ENCODE results near the gene DERL3. TPM values are rescaled to one million over a fixed set of nuclear protein-coding genes. Genes with fewer than 3 reads are reported as not detected.

The DERL3 gene
- total RNA-seq, 1 donor, result 6.7 TPM

- DNase-seq (ENCODE audit: low read depth in 2 of 3, low spot score in 2 of 3), result no peak
Observed at GRCh38 chr22:23812378-23812777, 26.4 kb downstream of the DERL3 start.

DNA sequence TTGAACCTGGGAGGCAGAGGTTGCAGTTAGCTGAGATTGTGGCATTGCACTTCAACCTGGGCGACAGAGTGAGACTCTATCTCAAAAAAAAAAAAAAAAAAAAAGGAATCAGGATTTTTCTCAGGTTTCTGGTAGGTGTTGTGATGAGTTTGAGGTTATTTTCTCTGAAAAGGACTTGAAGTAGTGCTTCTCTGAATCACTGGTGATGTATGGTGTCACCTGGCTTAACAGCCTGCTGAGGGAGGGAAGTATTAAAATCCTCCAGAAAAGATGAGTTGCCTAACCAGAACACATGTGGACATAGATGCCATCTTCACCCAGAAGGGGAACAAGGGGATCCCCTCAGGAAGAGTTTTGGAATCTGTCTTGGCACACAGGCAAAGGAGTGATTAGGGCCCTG lies 32.0 kb downstream of the DERL3 start:
- DNase-seq (ENCODE audit: low read depth in 2 of 3, low spot score in 2 of 3), result no peak

- no peak for DNase-seq (ENCODE audit: low read depth in 2 of 3, low spot score in 2 of 3)
Observed at GRCh38 chr22:23804781-23805291, 34.0 kb downstream of the DERL3 start.

- no peak for DNase-seq (ENCODE audit: low read depth in 2 of 3, low spot score in 2 of 3)
Observed at GRCh38 chr22:23803001-23803819, 35.6 kb downstream of the DERL3 start.

- no peak for DNase-seq (ENCODE audit: low read depth in 2 of 3, low spot score in 2 of 3)
Observed at GRCh38 chr22:23801886-23802377, 36.9 kb downstream of the DERL3 start.

DNA sequence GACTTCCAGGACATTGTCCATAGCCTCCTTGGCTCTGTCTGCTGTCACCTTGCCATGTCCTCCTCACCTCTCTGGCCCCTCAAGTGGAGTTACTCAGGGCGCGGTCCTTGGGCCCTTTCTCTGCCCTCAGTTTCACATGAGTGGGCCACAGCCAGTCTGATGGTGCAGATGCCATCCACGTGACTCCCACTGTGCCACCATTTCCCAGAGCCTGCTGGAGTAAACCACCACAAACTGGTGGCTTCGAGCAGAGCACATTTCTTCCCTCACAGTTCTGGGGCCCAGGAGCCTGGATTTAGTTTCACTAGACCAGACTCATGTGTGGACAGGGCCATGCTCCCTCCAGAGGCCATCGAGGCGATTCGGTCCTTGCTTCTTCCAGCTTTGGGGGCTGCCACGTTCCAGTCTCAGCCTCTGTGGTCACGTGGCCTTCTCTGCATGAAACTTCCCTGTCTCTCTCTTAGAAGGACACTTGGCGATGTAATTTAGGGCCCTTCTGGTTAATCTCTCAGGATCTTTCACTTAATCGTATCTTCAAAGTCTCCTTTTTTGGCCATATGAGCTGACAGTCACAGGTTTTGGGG lies 37.5 kb downstream of the DERL3 start:
- no peak for DNase-seq (ENCODE audit: low read depth in 2 of 3, low spot score in 2 of 3)

GRCh38 chr22:23800297-23801237 lies 38.2 kb downstream of the DERL3 start:
- no peak for DNase-seq (ENCODE audit: low read depth in 2 of 3, low spot score in 2 of 3)

DNA sequence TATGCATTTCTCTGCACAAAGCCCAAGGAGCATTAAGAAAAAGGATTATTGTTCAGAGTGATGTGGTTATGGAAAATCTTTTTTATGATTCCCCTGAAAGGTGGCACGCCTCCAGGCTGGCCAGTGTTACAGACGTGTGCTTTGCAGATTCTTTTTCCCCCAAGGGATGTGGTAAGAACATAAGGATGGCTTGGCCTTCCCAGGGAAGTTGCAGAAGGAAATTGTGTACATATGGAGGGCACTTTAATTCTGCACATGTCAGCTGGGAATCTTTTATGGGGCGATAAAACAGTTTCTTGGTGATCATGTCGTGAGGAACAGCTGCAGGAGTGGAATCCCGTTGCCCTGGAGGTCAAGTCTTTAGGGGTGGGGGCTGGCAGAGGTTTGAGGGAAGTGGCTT lies 42.3 kb downstream of the DERL3 start:
- DNase-seq (ENCODE audit: low read depth in 2 of 3, low spot score in 2 of 3), result no peak

DNA sequence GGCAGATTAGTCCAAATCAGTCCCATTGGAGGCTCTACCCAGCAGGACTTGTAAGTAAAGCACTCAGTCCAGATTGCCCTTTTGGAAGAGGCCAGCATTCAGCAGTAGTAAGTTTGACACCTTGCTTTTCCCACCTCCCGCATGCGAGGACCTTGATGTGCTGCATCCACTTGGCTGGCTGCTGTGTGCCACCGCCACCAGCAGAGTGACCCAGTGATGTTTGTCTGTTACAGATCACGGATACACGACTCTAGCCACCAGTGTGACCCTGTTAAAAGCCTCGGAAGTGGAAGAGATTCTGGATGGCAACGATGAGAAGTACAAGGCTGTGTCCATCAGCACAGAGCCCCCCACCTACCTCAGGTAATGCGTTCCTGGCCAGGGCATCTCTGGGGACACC lies 45.5 kb downstream of the DERL3 start:
- no peak for DNase-seq (ENCODE audit: low read depth in 2 of 3, low spot score in 2 of 3)

DNA sequence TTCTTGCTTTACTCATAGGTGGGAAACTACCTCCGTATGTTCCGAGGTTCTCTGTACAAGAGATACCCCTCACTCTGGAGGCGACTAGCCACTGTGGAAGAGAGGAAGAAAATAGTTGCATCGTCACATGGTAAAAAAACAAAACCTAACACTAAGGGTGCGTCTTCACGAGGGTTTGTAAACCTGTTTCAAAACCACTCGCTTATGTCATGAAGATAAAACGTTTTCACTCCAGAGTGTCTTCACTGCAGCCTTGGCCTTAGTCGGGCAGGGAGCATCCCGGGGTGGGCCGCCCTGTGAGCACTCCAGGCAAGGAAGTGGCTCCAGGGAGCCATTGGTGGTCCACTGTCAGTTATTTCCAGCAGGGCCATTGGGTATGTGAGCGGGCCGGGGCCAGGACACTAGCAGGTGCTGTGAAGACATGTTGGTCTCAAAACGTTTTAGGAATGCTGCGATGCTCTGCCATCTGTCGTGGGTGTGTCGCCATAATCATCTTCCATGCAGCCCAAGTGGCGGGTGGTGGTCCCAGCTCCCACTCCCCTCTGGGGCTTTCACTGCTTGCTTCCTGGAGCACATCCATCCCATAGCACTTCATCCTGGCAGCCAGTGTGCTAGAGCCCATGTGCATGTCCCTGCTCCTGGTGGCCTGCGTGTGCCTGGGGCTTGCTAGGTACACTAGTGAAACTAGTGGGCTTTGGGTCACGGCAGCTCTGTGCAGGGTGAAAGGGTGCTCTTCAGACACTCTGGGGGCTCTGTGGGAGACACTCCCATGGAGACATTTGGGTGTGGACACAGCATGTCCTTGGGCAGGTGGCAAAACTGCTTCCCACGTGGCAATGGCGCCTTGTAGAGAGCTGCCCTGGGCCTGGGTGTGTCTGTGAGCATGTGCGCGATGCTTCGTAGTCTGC lies 46.8 kb downstream of the DERL3 start:
- DNase-seq (ENCODE audit: low read depth in 2 of 3, low spot score in 2 of 3), result no peak

DNA sequence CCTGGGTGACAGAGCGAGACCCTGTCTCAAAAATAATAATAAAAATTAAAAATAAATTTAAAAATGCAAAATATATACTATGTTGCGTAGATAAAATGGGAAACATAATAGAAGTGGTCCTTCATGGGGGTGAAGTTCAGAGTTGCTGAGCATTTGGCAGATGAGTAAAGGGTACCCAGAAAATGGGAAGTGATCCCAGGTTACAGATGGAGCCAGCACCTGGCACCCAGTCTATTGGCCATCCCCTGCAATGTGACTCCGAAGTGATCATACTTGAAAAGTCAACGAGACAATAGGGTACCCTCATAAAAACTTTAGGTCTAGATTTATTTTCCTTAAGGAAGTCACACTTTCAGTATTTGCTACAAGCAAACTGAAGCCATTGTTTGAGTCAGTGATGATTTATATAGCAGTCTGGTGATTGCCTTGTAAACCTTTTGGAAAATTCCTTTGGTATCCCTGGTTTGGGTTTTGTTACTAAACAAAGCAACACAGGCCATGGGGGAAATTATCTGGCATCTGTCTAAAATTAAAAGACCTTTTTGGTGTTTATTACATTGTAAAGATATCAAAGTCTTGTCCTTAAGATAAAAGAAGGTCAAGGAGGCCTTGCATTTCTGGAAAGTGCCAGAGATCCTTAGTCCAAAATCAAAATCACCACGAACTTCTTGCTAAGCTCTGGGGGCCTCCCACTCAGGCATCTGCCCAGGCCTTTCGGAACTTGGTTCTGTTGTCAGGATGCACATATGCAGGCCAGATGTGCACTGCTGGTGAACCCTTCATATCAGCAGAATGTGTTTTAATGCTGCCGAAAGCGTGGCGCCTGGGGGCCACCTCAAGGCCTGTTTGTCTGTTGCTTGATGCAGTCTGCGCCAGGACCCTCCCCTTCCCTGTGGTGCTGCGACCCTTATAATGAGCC lies 47.7 kb downstream of the DERL3 start:
- DNase-seq (ENCODE audit: low read depth in 2 of 3, low spot score in 2 of 3), result no peak

GRCh38 chr22:23789638-23790037 lies 49.2 kb downstream of the DERL3 start:
- no peak for DNase-seq (ENCODE audit: low read depth in 2 of 3, low spot score in 2 of 3)

DNA sequence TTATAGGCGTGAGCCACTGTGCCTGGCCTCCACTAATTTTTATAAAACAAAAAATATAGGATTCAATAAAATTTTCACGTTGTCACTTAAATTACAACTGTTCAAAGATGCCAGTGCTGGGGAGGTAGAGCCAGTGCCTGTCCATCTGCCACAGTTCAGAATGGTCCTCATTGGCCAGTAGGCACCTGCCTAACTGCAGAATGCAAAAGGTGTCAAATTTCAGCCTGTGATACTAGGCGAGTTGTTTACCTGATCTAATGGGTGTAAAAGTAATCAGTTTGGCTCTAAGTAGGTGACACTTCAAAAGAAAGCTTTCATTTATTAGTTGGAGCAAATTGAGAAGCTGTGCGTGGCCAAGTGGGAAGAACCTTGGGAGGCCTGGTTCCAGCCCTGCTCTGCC lies 49.7 kb downstream of the DERL3 start:
- DNase-seq (ENCODE audit: low read depth in 2 of 3, low spot score in 2 of 3), result no peak

DNA sequence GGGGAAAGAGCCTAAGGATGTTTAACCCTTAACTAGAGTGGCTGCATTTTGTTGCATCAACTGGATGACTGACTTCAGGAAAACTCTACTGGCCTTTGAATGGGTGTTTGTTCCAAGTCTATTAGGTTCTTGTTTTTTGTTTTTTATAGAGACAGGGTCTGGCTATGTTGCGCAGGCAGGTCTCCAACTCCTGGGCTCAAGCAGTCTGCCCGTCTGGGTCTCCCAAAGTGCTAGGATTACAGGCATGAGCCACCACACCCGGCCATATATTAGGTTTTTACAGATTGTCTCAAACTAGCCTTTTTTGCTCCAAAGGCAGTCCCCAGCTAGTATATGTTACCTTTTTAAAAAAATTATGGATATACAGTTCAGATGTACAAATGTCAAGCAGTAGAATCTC lies 50.9 kb downstream of the DERL3 start:
- DNase-seq (ENCODE audit: low read depth in 2 of 3, low spot score in 2 of 3), result no peak

- DNase-seq (ENCODE audit: low read depth in 2 of 3, low spot score in 2 of 3), result no peak
Observed at GRCh38 chr22:23787600-23787896, 51.3 kb downstream of the DERL3 start.

- DNase-seq (ENCODE audit: low read depth in 2 of 3, low spot score in 2 of 3), result peak; percentile 84 to 90 (median 87)
Observed at GRCh38 chr22:23786752-23787599, 51.8 kb downstream of the DERL3 start, which contains the start of gene SMARCB1. TSS of gene SMARCB1 (plus strand) at chr22:23786966. CDS start at chr22:23787170, 204 bp downstream.

- DNase-seq (ENCODE audit: low read depth in 2 of 3, low spot score in 2 of 3), result no peak
Observed at GRCh38 chr22:23786261-23786710, 52.5 kb downstream of the DERL3 start.

Data from hematopoietic multipotent progenitor cell (in vitro differentiated cells).